Right lobe of liver (tissue), 6 donors: Measurements from ENCODE around the gene NOTUM. TPM values are rescaled to one million over a fixed set of nuclear protein-coding genes. Genes with fewer than 3 reads are reported as not detected.

Experiments
- ATAC-seq, 4 donors: fragments of 200-7000 bp; cut with Tn5 transposase; one replicate each; pipeline ENCODE4 v1.9.1; 2020; ENCODE audit warnings: mild to moderate bottlenecking in 4 of 4, moderate library complexity in 4 of 4
- DNase-seq, 3 donors: peaks; one replicate each; pipeline ENCODE4 v3.0.0-alpha.2; 2020
- H3K27ac ChIP-seq, 3 donors: fragments of 200-600 bp; one replicate each; pipeline ENCODE4 v1.8.0; 2022
- H3K27me3 ChIP-seq, 2 donors: fragments of 200-600 bp; one replicate each; pipeline ENCODE4 v1.8.0; 2022
- H3K36me3 ChIP-seq, 4 donors: fragments of 200-600 bp; sonication (generic) in 1 of 4; one replicate each; pipeline versions ENCODE4 v1.5.1 to v1.8.0; 2017 to 2022; ENCODE audit warnings: control low read depth in 1 of 4
- H3K4me1 ChIP-seq, 4 donors: fragments of 200-600 bp; sonication (generic) in 1 of 4; one replicate each; pipeline versions ENCODE4 v1.5.1 to v1.8.0; 2017 to 2022; ENCODE audit warnings: control low read depth in 1 of 4
- H3K4me3 ChIP-seq, 3 donors: fragments of 200-600 bp; one replicate each; pipeline ENCODE4 v1.8.0; 2022
- H3K9me3 ChIP-seq, 4 donors: fragments of 200-600 bp; sonication (generic) in 1 of 4; one replicate each; pipeline versions ENCODE4 v1.5.1 to v1.8.0; 2017 to 2022; ENCODE audit warnings: control low read depth in 1 of 4
- POLR2A ChIP-seq: fragments of 450-650 bp; IDR thresholded peaks from one replicate; pipeline ENCODE4 v1.6.1; 2017; ENCODE audit warnings: antibody characterized with exemption, mild to moderate bottlenecking
- WGBS: methylation state at CpG from one replicate; pipeline ENCODE4 v1.1.6; 2018; ENCODE audit warnings: low coverage, low lambda C conversion rate; ENCODE audit not compliant: insufficient coverage; ENCODE audit errors: missing lambda C conversion rate; 5-methylcytosine and 5-hydroxymethylcytosine counted together
- intact Hi-C, 2 donors: fragments of 100-400 bp; cut with DNase I; formaldehyde crosslinking; loops; one replicate each; pipeline versions ENCODE4 v1.11.2 to v1.14.1; 2022
- total RNA-seq, 6 experiments: library from RNA; depleted of rRNA in 2 of 6; stranded (reverse); fragments of >200 nt in 2 of 6; fragmentation: NEBNext Ultra II Directional in 3 of 6; extraction: Animal tissue kit (Norgen Biotek cat#: 25700) in 3 of 6; gene quantifications; one replicate each; pipeline versions ENCODE4 v1.1.0 to v1.2.4, GENCODE V29; 2016 to 2023
- TF ChIP-seq, protein P1 (sequence below), 4 donors: fragments of 200-600 bp in 3 of 4; fragments of 450-650 bp in 1 of 4; IDR thresholded peaks; one replicate each; pipeline versions ENCODE4 v1.5.1 to v1.8.0; 2016 to 2022; ENCODE audit warnings: antibody characterized with exemption in 4 of 4, mild to moderate bottlenecking in 2 of 4
- donor health status: DM: no; HTN: yes; CAD: no.
- donor health status: DM: no; HTN: no; CAD: no.
- donor health status: DM: no; HTN: no; CAD: no.
- donor health status: DM: no; HTN: yes; CAD: no.
- donor health status: DM: no; HTN: yes; CAD: no.

Gene NOTUM
- total RNA-seq, 6 experiments from 2014 or later: 1.2 to 7.6 (median 3.0) TPM

DNA sequence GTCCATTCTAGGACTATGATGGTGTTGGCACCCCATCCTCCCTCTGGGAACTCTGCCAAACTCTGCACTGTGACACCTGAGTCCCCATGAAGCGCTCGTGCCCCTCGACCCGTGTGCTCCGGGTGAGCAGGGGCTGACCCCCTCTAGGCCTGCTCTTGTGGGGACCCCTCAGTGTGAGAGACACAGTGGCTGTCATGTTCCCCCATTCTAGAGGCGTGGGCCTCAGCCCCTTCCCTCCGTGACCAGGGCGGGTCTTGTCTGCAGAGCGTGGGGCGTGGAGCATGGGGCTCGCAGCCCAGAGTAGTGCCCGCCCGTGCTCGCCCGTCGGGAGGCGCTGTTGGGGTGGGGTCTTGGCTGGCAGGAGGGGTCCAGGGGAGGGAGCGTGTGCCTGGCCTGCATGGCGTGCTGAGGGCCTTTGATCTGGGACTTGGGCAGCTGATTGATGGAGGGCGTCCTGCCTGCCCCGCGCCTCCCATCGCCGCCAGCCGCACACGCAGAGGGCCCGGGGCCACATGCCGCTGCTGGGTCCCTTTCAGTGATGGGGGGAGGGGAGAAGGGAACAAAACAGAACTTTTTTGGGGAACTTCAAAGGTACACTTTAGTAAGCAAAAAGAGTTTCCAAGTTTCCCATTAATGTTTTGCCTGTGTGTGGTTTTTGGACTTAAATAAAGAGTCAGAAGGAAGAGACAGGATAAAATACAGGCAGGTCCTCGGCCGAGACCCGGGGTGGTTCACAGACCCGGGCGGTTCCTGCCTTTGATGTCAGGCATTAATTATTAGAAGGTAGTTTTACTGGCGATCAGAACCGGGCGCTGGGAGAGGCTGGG, 39.2 kb upstream of the NOTUM start:
- H3K36me3 ChIP-seq: no peaks in the 10 kb centered on the region
- no peaks in the 10 kb centered on the region for H3K9me3 ChIP-seq
- no peak overlapping the region for H3K4me3 ChIP-seq
- H3K27me3 ChIP-seq: no peaks in the 10 kb centered on the region
- intact Hi-C loops: no loop called here
- TF ChIP-seq, protein P1, sequence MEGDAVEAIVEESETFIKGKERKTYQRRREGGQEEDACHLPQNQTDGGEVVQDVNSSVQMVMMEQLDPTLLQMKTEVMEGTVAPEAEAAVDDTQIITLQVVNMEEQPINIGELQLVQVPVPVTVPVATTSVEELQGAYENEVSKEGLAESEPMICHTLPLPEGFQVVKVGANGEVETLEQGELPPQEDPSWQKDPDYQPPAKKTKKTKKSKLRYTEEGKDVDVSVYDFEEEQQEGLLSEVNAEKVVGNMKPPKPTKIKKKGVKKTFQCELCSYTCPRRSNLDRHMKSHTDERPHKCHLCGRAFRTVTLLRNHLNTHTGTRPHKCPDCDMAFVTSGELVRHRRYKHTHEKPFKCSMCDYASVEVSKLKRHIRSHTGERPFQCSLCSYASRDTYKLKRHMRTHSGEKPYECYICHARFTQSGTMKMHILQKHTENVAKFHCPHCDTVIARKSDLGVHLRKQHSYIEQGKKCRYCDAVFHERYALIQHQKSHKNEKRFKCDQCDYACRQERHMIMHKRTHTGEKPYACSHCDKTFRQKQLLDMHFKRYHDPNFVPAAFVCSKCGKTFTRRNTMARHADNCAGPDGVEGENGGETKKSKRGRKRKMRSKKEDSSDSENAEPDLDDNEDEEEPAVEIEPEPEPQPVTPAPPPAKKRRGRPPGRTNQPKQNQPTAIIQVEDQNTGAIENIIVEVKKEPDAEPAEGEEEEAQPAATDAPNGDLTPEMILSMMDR (IDR thresholded peaks at IDR 0.05): no peak
- TF ChIP-seq POLR2A: no peak
- ATAC-seq: peak in 3 of 4 donors; percentile 2 to 38 (median 34)
- peaks cover 0 to 24% (median 9%) of the 10 kb centered on the region in 4 donors for H3K4me1 ChIP-seq
- DNase-seq: no peak
- peak overlapping the region in 1 of 3 donors; percentile 24 for H3K27ac ChIP-seq
- WGBS: 43% methylated on average over 18 of the region's 36 CpGs

DNA sequence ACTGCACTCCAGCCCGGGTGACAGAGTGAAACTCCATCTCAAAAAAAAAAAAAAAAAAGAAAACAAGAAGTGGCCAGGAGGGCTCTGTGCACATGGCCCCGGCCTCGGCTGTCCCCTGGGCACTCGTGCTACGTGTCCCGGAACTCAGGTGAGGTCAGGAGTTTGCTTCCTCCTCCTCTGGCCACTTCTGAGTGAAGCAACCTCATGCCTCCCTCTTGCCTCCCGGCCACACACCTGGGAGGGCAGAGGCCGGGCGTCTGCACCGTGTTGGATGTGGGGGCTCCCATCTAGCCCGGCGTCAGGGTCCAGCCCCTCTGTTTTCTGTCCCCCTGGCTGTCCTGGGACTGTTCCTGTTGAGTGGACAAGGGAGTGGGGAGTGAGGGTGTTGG, 38.6 kb upstream of the NOTUM start:
- 46% methylated on average over 9 of the region's 12 CpGs for WGBS
- no peak overlapping the region for H3K4me3 ChIP-seq
- ATAC-seq (peak; percentile 26 to 56 (median 38)), DNase-seq (peak in 1 of 3 donors; percentile 21)
- H3K36me3 ChIP-seq: no peaks in the 10 kb centered on the region
- H3K27me3 ChIP-seq: no peaks in the 10 kb centered on the region
- no peaks in the 10 kb centered on the region for H3K9me3 ChIP-seq
- H3K4me1 ChIP-seq: peaks cover 0 to 24% (median 9%) of the 10 kb centered on the region in 4 donors
- H3K27ac ChIP-seq: no peak overlapping the region
- intact Hi-C loops: no loop called here
- TF ChIP-seq POLR2A: no peak
- TF ChIP-seq, protein P1 (IDR thresholded peaks at IDR 0.05): no peak

- DNase-seq (no peak), ATAC-seq (no peak)
- WGBS: 42% methylated on average over 3 of the region's 14 CpGs
- no peaks in the 10 kb centered on the region for H3K36me3 ChIP-seq
- H3K9me3 ChIP-seq: no peaks in the 10 kb centered on the region
- H3K4me3 ChIP-seq: no peak overlapping the region
- TF ChIP-seq POLR2A: no peak
- TF ChIP-seq, protein P1 (IDR thresholded peaks at IDR 0.05): no peak
- H3K27me3 ChIP-seq: no peaks in the 10 kb centered on the region
- peaks cover 0 to 24% (median 9%) of the 10 kb centered on the region in 4 donors for H3K4me1 ChIP-seq
- intact Hi-C loops: no loop called here
- H3K27ac ChIP-seq: no peak overlapping the region
These were observed 37.9 kb upstream of the NOTUM start for GRCh38 chr17:81998691-81999438.

- intact Hi-C loops: no loop called here
- DNase-seq (no peak), ATAC-seq (no peak)
- 97% methylated on average over 4 of the region's 7 CpGs for WGBS
- Histone ChIP-seq H3K27ac (no peak overlapping the region), H3K4me3 (no peak overlapping the region), H3K27me3 (no peaks in the 10 kb centered on the region), H3K36me3 (no peaks in the 10 kb centered on the region), H3K4me1 (peaks cover 0 to 24% (median 9%) of the 10 kb centered on the region in 4 donors), H3K9me3 (no peaks in the 10 kb centered on the region)
- TF ChIP-seq, protein P1 (IDR thresholded peaks at IDR 0.05): no peak
- no peak for TF ChIP-seq POLR2A
These were observed 37.2 kb upstream of the NOTUM start for GRCh38 chr17:81998212-81998611.
